ENCODE measurements around the gene MAZ. TPM values are rescaled to one million over a fixed set of nuclear protein-coding genes. Genes with fewer than 3 reads are reported as not detected.
"Not testable (repeated sequence)": the region's sequence is repeated elsewhere in the genome, so short reads cannot be mapped to it uniquely, and the experiment has no call there.

MAZ gene
- total RNA-seq, 4 donors from 2014 or later: 98.4 to 180 (median 125) TPM

GRCh38 chr16:29790183-29790948, 16.0 kb upstream of the MAZ start, which contains the start of gene KIF22:
TSS of gene KIF22 (plus strand) at chr16:29790751. CDS start at chr16:29790760, 9 bp downstream.
- no peaks in the 10 kb centered on the region for H3K36me3 ChIP-seq
- peak within 1 kb of the TSS; percentile 93 for H3K4me3 ChIP-seq
- no peaks in the 10 kb centered on the region for H3K9me3 ChIP-seq
- no peaks in the 10 kb centered on the region for H3K27me3 ChIP-seq
- peak within 1 kb of the TSS; percentile 87 for H3K27ac ChIP-seq
- WGBS: under 1% methylated on average over 39 of the region's 67 CpGs
- DNase-seq (ENCODE audit: low spot score in 2 of 2): peak; percentile 100
- peaks cover 28% of the 10 kb centered on the region for H3K4me1 ChIP-seq
- peak; percentile 61 to 77 for TF ChIP-seq CTCF (IDR thresholded peaks at IDR 0.05)
- peak in 2 of 3 donors; percentile 10 to 57 for TF ChIP-seq POLR2AphosphoS5 (IDR thresholded peaks at IDR 0.05)
- no peak for TF ChIP-seq POLR2A (IDR thresholded peaks at IDR 0.05)
- TF ChIP-seq EP300 (IDR thresholded peaks at IDR 0.05): no peak

GRCh38 chr16:29790949-29791844, 15.1 kb upstream of the MAZ start:
- Histone ChIP-seq H3K27me3 (no peaks in the 10 kb centered on the region), H3K4me1 (peaks cover 29% of the 10 kb centered on the region), H3K36me3 (no peaks in the 10 kb centered on the region), H3K9me3 (no peaks in the 10 kb centered on the region), H3K4me3 (peak overlapping the region; percentile 93), H3K27ac (peak overlapping the region; percentile 78)
- 3% methylated on average over 19 of the region's 31 CpGs for whole genome bisulfite sequencing
- TF ChIP-seq EP300 (IDR thresholded peaks at IDR 0.05) (no peak), CTCF (IDR thresholded peaks at IDR 0.05) (no peak), POLR2AphosphoS5 (IDR thresholded peaks at IDR 0.05) (no peak), POLR2A (IDR thresholded peaks at IDR 0.05) (no peak)
- no peak for DNase-seq (ENCODE audit: low spot score in 2 of 2)

- Histone ChIP-seq H3K4me1 (peaks cover 29% of the 10 kb centered on the region), H3K27ac (no peak overlapping the region), H3K9me3 (no peaks in the 10 kb centered on the region), H3K27me3 (no peaks in the 10 kb centered on the region), H3K4me3 (peak overlapping the region; percentile 93), H3K36me3 (peaks cover 4% of the 10 kb centered on the region)
- TF ChIP-seq EP300 (IDR thresholded peaks at IDR 0.05): no peak
- no peak for TF ChIP-seq POLR2A (IDR thresholded peaks at IDR 0.05)
- no peak for DNase-seq (ENCODE audit: low spot score in 2 of 2)
- 58% methylated on average over 9 of the region's 9 CpGs for WGBS
Measured at GRCh38 chr16:29791845-29792807, 14.2 kb upstream of the MAZ start.

- H3K36me3 ChIP-seq: peaks cover 15% of the 10 kb centered on the region
- not testable (repeated sequence) for H3K27ac ChIP-seq; H3K27me3 ChIP-seq; H3K4me3 ChIP-seq; DNase-seq (ENCODE audit: low spot score in 2 of 2); H3K9me3 ChIP-seq
- WGBS: 89% methylated on average over 18 of the region's 18 CpGs
- H3K4me1 ChIP-seq: peaks cover 29% of the 10 kb centered on the region
Measured at GRCh38 chr16:29793153-29793552, 13.2 kb upstream of the MAZ start.

- Histone ChIP-seq H3K4me1 (peaks cover 29% of the 10 kb centered on the region), H3K27ac (no peak overlapping the region), H3K4me3 (no peak overlapping the region), H3K9me3 (no peaks in the 10 kb centered on the region), H3K27me3 (no peaks in the 10 kb centered on the region), H3K36me3 (peaks cover 26% of the 10 kb centered on the region)
- no peak for TF ChIP-seq POLR2AphosphoS5 (IDR thresholded peaks at IDR 0.05)
- no peak for TF ChIP-seq EP300 (IDR thresholded peaks at IDR 0.05)
- no peak for TF ChIP-seq POLR2A (IDR thresholded peaks at IDR 0.05)
- no peak for TF ChIP-seq CTCF (IDR thresholded peaks at IDR 0.05)
- no peak for DNase-seq (ENCODE audit: low spot score in 2 of 2)
- 98% methylated on average over 3 of the region's 3 CpGs for WGBS
Measured at GRCh38 chr16:29794231-29794710, 12.1 kb upstream of the MAZ start.

Measured in suprapubic skin (tissue), 4 donors.